IPS-15b (cell line): ENCODE results near the gene TRAF3IP1.

Source experiments
- H3K27me3 ChIP-seq: one replicate; pipeline ENCODE4 v1.6.1; 2013; ENCODE audit warnings: low read length; ENCODE audit not compliant: control insufficient read depth, insufficient read depth
- H3K36me3 ChIP-seq: one replicate; pipeline ENCODE4 v1.6.1; 2013; ENCODE audit warnings: low read length; ENCODE audit not compliant: control insufficient read depth, insufficient read depth
- H3K4me1 ChIP-seq: one replicate; pipeline ENCODE4 v1.6.1; 2013; ENCODE audit warnings: mild to moderate bottlenecking, low read length; ENCODE audit not compliant: control insufficient read depth, insufficient read depth
- H3K4me3 ChIP-seq: one replicate; pipeline ENCODE4 v1.5.1; 2013; ENCODE audit warnings: low read depth, low read length
- H3K9ac ChIP-seq: one replicate; pipeline ENCODE4 v1.6.1; 2013; ENCODE audit warnings: low read depth, mild to moderate bottlenecking, low read length
- H3K9me3 ChIP-seq: one replicate; pipeline ENCODE4 v1.6.1; 2013; ENCODE audit warnings: mild to moderate bottlenecking, low read length; ENCODE audit not compliant: control insufficient read depth, insufficient read depth

The TRAF3IP1 gene

GRCh38 chr2:238422285-238422684, 102.0 kb downstream of the TRAF3IP1 start:
- H3K27me3 ChIP-seq: no peaks in the 10 kb centered on the region
- H3K4me1 ChIP-seq: peaks cover 16% of the 10 kb centered on the region
- no peak overlapping the region for H3K4me3 ChIP-seq
- H3K9ac ChIP-seq: no peak overlapping the region
- no peaks in the 10 kb centered on the region for H3K36me3 ChIP-seq
- no peaks in the 10 kb centered on the region for H3K9me3 ChIP-seq

GRCh38 chr2:238422940-238423339, 102.6 kb downstream of the TRAF3IP1 start:
- H3K27me3 ChIP-seq: no peaks in the 10 kb centered on the region
- no peak overlapping the region for H3K9ac ChIP-seq

GRCh38 chr2:238423561-238424312, 103.4 kb downstream of the TRAF3IP1 start:
- Histone ChIP-seq H3K4me1 (peaks cover 19% of the 10 kb centered on the region), H3K9me3 (no peaks in the 10 kb centered on the region), H3K36me3 (no peaks in the 10 kb centered on the region), H3K4me3 (no peak overlapping the region), H3K9ac (no peak overlapping the region), H3K27me3 (no peaks in the 10 kb centered on the region)

More at GRCh38 chr2:238422940-238423339, 102.6 kb downstream of the TRAF3IP1 start:
- no peaks in the 10 kb centered on the region for H3K9me3 ChIP-seq
- H3K4me3 ChIP-seq: no peak overlapping the region
- H3K36me3 ChIP-seq: no peaks in the 10 kb centered on the region
- H3K4me1 ChIP-seq: peaks cover 17% of the 10 kb centered on the region

GRCh38 chr2:238424313-238424700, 104.0 kb downstream of the TRAF3IP1 start:
- no peaks in the 10 kb centered on the region for H3K27me3 ChIP-seq
- H3K4me1 ChIP-seq: peaks cover 19% of the 10 kb centered on the region
- no peaks in the 10 kb centered on the region for H3K9me3 ChIP-seq
- no peak overlapping the region for H3K9ac ChIP-seq
- no peak overlapping the region for H3K4me3 ChIP-seq
- H3K36me3 ChIP-seq: no peaks in the 10 kb centered on the region

- Histone ChIP-seq H3K4me3 (peak overlapping the region; percentile 98), H3K9ac (no peak overlapping the region), H3K36me3 (no peaks in the 10 kb centered on the region), H3K4me1 (peaks cover 11% of the 10 kb centered on the region), H3K27me3 (no peaks in the 10 kb centered on the region), H3K9me3 (no peaks in the 10 kb centered on the region)
Measured at GRCh38 chr2:238425505-238425978, 105.2 kb downstream of the TRAF3IP1 start.

GRCh38 chr2:238425979-238426567, 105.8 kb downstream of the TRAF3IP1 start:
- no peaks in the 10 kb centered on the region for H3K9me3 ChIP-seq
- peaks cover 7% of the 10 kb centered on the region for H3K4me1 ChIP-seq
- peak overlapping the region; percentile 98 for H3K4me3 ChIP-seq
- H3K9ac ChIP-seq: peak overlapping the region; percentile 90
- no peaks in the 10 kb centered on the region for H3K36me3 ChIP-seq
- no peaks in the 10 kb centered on the region for H3K27me3 ChIP-seq

- Histone ChIP-seq H3K4me3 (peak within 1 kb of the TSS; percentile 98), H3K27me3 (no peaks in the 10 kb centered on the region), H3K4me1 (peaks cover 3% of the 10 kb centered on the region), H3K9me3 (no peaks in the 10 kb centered on the region), H3K9ac (peak within 1 kb of the TSS; percentile 90), H3K36me3 (no peaks in the 10 kb centered on the region)
Measured at GRCh38 chr2:238426568-238427434, 106.5 kb downstream of the TRAF3IP1 start, which contains the start of gene ASB1. Gene ASB1, plus strand, starts transcription at chr2:238426927. Its CDS starts 144 bp downstream, at chr2:238427071.

- Histone ChIP-seq H3K4me1 (peaks cover 3% of the 10 kb centered on the region), H3K36me3 (no peaks in the 10 kb centered on the region)
Measured at GRCh38 chr2:238427435-238428162, 107.3 kb downstream of the TRAF3IP1 start.

GRCh38 chr2:238428866-238429265, 108.5 kb downstream of the TRAF3IP1 start:
- Histone ChIP-seq H3K4me3 (no peak overlapping the region), H3K9me3 (no peaks in the 10 kb centered on the region), H3K36me3 (peaks cover 4% of the 10 kb centered on the region), H3K9ac (no peak overlapping the region), H3K27me3 (no peaks in the 10 kb centered on the region), H3K4me1 (peaks cover 3% of the 10 kb centered on the region)

More at GRCh38 chr2:238427435-238428162, 107.3 kb downstream of the TRAF3IP1 start:
- H3K9me3 ChIP-seq: no peaks in the 10 kb centered on the region
- H3K4me3 ChIP-seq: peak overlapping the region; percentile 98
- no peaks in the 10 kb centered on the region for H3K27me3 ChIP-seq
- H3K9ac ChIP-seq: peak overlapping the region; percentile 90

- H3K36me3 ChIP-seq: peaks cover 13% of the 10 kb centered on the region
- H3K27me3 ChIP-seq: no peaks in the 10 kb centered on the region
- peaks cover 3% of the 10 kb centered on the region for H3K4me1 ChIP-seq
- no peak overlapping the region for H3K4me3 ChIP-seq
- H3K9me3 ChIP-seq: no peaks in the 10 kb centered on the region
- no peak overlapping the region for H3K9ac ChIP-seq
Measured at GRCh38 chr2:238430781-238431180, 110.5 kb downstream of the TRAF3IP1 start.

GRCh38 chr2:238431456-238431855, 111.1 kb downstream of the TRAF3IP1 start:
- Histone ChIP-seq H3K9ac (no peak overlapping the region), H3K36me3 (peaks cover 13% of the 10 kb centered on the region), H3K9me3 (no peaks in the 10 kb centered on the region), H3K4me1 (peaks cover 3% of the 10 kb centered on the region), H3K4me3 (no peak overlapping the region), H3K27me3 (no peaks in the 10 kb centered on the region)
